C4-2B (cell line): Measurements from ENCODE around the gene ZNF407.

ENCODE experiments used
- CTCF ChIP-seq: fragments of 450-650 bp; conservative IDR thresholded peaks from 2 replicates; pipeline ENCODE4 v1.5.1; 2017; ENCODE audit warnings: mild to moderate bottlenecking
- ZFX ChIP-seq: fragments of 450-650 bp; IDR thresholded peaks from 2 replicates; pipeline ENCODE4 v1.6.1; 2017

GRCh38 chr18:74791501-74792194 is 194.0 kb downstream of the ZNF407 start:
- TF ChIP-seq CTCF, result no peak
- no peak for TF ChIP-seq ZFX
